Cardiac muscle cell (in vitro differentiated cells and primary cell): ENCODE data around the gene MIPEP. TPM values are rescaled to one million over a fixed set of nuclear protein-coding genes. Genes with fewer than 3 reads are reported as not detected.
A peak's percentile ranks its signal among the peaks of the same experiment; 100 is the strongest.

Source experiments
- DNase-seq, 2 donors: peaks; one replicate each; pipeline versions ENCODE4 v3.0.0 to v3.0.0-alpha.2; 2010 to 2017; ENCODE audit warnings: low read depth in 1 of 2, low spot score in 1 of 2
- H3K27ac ChIP-seq: fragments of 200-600 bp; sonication (generic); 2 replicates; pipeline ENCODE4 v1.5.1; 2016
- H3K27me3 ChIP-seq: fragments of 200-600 bp; sonication (generic); 2 replicates; pipeline ENCODE4 v1.6.0; 2016; ENCODE audit warnings: control low read depth
- H3K36me3 ChIP-seq: fragments of 200-600 bp; sonication (generic); 2 replicates; pipeline ENCODE4 v1.5.1; 2016; ENCODE audit warnings: control low read depth
- H3K4me1 ChIP-seq: fragments of 200-600 bp; sonication (generic); 2 replicates; pipeline ENCODE4 v1.8.1; 2017; ENCODE audit warnings: low read depth, mild to moderate bottlenecking, mixed run types
- H3K4me3 ChIP-seq: fragments of 200-600 bp; sonication (generic); 2 replicates; pipeline ENCODE4 v1.5.1; 2016; ENCODE audit warnings: mild to moderate bottlenecking
- H3K9me3 ChIP-seq: fragments of 200-600 bp; sonication (generic); 2 replicates; pipeline ENCODE4 v1.5.1; 2017; ENCODE audit warnings: low read depth, mild to moderate bottlenecking, control low read depth
- polyA plus RNA-seq: library from polyadenylated mRNA; unstranded; fragments of >200 nt; fragmentation: Nextera tagmentation; extraction: Ambion mirVana; gene quantifications from 2 replicates; pipeline ENCODE4 v1.2.1, GENCODE V29; 2016
- total RNA-seq: library from RNA; depleted of rRNA; stranded (reverse); fragments of >200 nt; gene quantifications from 2 replicates; pipeline ENCODE4 v1.2.3, GENCODE V29; 2016
- TF ChIP-seq, protein P1 (sequence below): IDR thresholded peaks from 2 replicates; pipeline ENCODE4 v1.5.1; 2012; ENCODE audit warnings: low read depth, mild to moderate bottlenecking, low read length

MIPEP gene
- total and polyA plus RNA-seq, 2 experiments from 2014 or later: 12.5 to 22.9 TPM

DNA sequence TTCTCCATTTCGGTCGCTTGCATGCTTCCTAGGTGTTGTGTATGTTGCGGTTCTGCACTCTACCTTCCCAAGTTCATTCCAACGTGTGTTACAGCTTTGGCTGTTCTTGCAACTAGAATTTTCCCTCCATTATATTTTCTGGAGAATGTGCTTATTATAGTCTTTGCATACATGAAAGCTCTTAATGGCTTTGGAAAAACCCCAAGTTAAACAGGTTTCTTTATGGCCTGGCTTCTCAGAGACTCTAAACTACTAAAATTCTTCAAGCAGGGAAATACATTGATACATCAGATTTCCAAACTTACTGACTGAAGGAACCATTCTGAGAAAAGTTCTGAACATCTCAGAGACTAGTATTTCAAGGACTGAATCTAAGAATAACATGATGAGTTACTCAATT lies 11.9 kb downstream of the MIPEP start:
- Histone ChIP-seq H3K9me3 (no peaks in the 10 kb centered on the region), H3K4me1 (no peaks in the 10 kb centered on the region), H3K27me3 (no peaks in the 10 kb centered on the region), H3K4me3 (no peak overlapping the region), H3K36me3 (peaks cover 4% of the 10 kb centered on the region), H3K27ac (no peak overlapping the region)
- no peak for DNase-seq
- TF ChIP-seq, protein P1, sequence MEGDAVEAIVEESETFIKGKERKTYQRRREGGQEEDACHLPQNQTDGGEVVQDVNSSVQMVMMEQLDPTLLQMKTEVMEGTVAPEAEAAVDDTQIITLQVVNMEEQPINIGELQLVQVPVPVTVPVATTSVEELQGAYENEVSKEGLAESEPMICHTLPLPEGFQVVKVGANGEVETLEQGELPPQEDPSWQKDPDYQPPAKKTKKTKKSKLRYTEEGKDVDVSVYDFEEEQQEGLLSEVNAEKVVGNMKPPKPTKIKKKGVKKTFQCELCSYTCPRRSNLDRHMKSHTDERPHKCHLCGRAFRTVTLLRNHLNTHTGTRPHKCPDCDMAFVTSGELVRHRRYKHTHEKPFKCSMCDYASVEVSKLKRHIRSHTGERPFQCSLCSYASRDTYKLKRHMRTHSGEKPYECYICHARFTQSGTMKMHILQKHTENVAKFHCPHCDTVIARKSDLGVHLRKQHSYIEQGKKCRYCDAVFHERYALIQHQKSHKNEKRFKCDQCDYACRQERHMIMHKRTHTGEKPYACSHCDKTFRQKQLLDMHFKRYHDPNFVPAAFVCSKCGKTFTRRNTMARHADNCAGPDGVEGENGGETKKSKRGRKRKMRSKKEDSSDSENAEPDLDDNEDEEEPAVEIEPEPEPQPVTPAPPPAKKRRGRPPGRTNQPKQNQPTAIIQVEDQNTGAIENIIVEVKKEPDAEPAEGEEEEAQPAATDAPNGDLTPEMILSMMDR: no peak

DNA sequence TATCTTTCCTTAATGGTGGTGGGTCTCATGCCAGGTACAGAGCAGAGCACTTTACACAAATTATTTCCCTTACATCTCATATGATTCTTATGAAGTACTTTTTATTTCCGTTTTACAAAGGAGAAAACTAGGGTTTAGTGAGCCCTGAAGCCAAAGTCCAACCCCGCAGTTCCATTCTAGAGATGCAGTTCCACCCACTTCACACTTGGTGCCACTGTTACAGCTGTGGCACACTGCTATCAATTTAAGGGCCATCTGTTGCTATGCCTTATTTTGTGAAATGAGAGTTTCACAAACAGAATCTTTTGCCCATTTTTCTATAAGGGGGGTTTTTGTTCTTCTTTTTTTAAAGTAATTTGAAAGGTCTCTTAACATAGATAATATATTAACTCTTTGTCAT lies 12.9 kb downstream of the MIPEP start:
- Histone ChIP-seq H3K27me3 (no peaks in the 10 kb centered on the region), H3K4me1 (no peaks in the 10 kb centered on the region), H3K4me3 (no peak overlapping the region), H3K27ac (no peak overlapping the region), H3K36me3 (peaks cover 4% of the 10 kb centered on the region), H3K9me3 (no peaks in the 10 kb centered on the region)
- TF ChIP-seq, protein P1: peak; percentile 46
- peak in 1 of 2 donors; percentile 29 for DNase-seq

DNA sequence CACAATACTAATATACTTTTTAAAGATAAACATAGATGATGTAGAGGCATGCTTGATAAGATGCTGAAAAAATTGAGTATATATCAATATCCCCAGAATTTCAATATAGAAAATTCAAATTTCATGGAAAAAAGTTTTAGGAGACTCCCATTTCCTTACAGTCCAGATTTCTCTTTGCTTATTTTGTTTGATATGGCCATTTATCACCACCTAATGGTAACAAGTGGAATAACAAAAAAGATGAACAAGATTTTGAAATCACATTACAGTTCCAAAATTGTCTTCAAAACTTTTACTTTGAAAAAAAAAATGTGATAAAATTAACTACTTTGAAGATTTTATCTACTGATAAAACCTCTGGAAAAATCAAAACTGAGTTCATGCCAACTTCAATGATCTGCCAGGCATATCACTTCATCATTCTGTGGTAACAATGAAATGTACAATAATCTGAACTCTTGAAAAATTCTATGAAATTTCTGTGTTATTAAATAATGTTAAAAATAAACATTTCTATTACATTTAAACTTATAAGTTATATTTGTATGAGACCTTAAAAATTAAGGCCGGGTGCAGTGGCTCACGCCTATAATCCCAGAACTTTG lies 17.5 kb downstream of the MIPEP start:
- Histone ChIP-seq H3K4me1 (peaks cover 21% of the 10 kb centered on the region), H3K27ac (no peak overlapping the region), H3K9me3 (no peaks in the 10 kb centered on the region), H3K27me3 (no peaks in the 10 kb centered on the region), H3K4me3 (no peak overlapping the region), H3K36me3 (no peaks in the 10 kb centered on the region)
- peak; percentile 20 to 55 for DNase-seq
- TF ChIP-seq, protein P1: peak; percentile 45

DNA sequence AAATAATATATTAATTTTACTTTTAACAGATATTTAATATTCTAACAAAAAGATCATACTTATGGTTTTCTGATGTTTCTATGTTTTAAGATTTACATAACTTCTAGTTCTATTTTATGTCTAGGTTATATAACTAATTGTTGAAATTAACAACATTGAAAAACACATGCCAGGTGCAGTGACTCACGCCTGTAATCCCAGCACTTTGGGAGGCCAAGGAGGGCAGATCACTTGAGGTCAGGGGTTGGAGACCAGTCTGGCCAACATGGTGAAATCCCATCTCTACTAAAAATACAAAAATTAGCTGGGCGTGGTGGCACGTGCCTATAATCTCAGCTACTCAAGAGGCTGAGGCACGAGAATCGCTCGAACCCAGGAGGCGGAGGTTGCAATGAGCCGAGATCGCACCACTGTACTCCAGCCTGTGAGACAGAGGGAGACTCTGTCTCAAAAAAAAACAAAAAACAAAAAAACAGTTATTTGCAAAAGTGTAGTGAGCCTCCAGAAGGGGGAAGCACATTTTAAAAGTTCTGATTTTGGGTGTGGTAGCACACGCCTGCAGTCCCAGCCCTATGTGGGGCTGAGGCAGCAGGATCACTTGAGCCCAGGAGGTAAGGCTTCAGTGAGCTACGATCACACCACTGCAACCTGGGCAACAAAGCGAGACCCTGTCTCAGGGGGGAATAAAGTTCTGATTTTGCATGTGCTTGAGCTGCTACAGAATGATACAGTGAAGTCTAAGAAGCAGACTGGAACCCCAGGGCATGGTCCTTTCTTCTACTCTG lies 18.7 kb downstream of the MIPEP start:
- DNase-seq: no peak
- Histone ChIP-seq H3K27ac (no peak overlapping the region), H3K9me3 (no peaks in the 10 kb centered on the region), H3K27me3 (no peaks in the 10 kb centered on the region), H3K4me3 (no peak overlapping the region), H3K4me1 (peaks cover 26% of the 10 kb centered on the region), H3K36me3 (no peaks in the 10 kb centered on the region)
- TF ChIP-seq, protein P1: no peak

DNA sequence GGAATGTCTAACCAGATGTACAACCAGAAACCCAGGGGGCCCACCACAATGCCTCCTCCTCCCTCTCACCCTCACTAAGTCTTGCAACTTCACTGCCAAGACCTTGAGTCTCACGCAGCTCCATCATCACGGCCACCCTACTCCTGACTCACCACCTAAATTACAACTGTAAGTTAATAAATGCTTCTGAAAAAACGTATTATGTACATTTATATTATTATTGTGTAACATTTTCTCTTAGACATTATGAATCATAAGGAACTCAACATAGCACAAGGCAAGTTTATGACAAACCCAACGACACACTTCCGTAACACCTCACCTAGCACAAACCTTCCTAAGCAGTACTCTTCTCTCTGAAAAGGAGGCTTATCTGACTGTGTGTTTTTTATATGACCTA lies 20.7 kb downstream of the MIPEP start:
- Histone ChIP-seq H3K27ac (no peak overlapping the region), H3K9me3 (no peaks in the 10 kb centered on the region), H3K4me1 (peaks cover 26% of the 10 kb centered on the region), H3K36me3 (no peaks in the 10 kb centered on the region), H3K27me3 (no peaks in the 10 kb centered on the region), H3K4me3 (no peak overlapping the region)
- TF ChIP-seq, protein P1: no peak
- peak in 1 of 2 donors; percentile 52 for DNase-seq
